HG02981 (cell line): ENCODE results near the gene DR1.
A peak's percentile ranks its signal among the peaks of the same experiment; 100 is the strongest.
"Not testable (repeated sequence)": the region's sequence is repeated elsewhere in the genome, so short reads cannot be mapped to it uniquely, and the experiment has no call there.

ENCODE experiments used
- ATAC-seq: cut with Tn5 transposase; IDR thresholded peaks from one replicate; pipeline ENCODE4 v1.9.1; 2021; ENCODE audit warnings: mild to moderate bottlenecking, moderate library complexity; ENCODE audit not compliant: unreplicated experiment

Gene DR1

DNA sequence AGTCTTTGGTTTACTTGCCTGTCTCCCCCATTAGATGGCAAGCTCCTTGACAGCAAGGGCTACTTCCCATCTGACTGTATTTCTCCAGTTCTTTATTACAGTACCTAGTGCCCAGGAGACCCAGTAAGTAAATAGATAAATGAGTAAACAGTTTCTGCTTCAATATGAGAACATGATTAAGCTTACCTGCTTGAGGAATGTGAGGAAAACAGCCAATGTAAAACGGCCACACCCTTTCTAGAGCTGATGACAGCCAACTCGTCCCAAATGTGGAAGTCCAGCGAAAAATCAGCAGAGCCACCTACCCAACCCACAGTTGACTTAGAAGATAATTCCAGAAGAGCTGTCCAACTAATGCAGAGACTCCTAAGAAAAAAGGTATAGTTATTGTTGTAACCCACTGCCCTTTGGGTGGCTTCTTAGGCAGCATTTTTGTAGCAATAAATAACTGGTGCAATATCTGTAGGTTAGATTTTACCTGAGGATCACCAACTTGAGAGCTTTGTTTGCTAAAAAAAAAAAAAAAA is 6.5 kb upstream of the DR1 start:
- no peak for ATAC-seq

DNA sequence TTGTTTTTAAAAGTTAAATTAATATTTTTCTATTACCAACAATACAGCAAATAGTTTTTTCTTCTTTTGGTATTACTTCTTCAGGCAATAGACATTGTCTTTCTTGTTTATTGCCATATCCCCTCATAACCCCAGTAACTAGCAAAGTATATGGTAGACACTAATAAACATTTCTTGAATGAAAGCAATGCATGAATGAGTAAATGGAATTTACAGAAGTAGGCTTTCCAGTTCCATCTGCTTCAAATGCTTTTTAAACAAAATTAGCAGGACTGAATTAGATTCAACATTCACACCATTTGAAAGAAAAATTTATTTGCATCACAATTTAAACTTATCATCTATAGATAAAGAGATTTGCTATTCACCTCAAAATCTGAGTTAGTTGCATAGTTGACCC is 5.6 kb upstream of the DR1 start:
- no peak for ATAC-seq

DNA sequence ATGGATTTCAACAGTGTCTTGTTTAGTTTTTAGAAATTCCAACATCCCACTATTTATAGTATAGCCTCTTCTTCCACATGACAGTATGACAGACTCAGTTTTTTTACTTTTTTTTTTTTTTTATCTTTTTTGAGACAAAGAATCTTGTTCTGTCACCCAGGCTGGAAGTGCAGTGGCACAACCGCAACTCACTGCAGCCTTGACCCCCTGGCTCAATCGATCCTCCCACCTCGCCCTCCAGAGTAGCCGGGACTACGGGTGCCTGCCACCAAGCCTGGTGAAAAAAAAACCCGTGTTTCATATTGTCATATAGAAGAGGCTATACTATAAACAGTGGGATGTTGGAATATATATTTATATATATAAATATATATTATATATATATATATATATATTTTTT is 1.2 kb upstream of the DR1 start:
- no peak for ATAC-seq

DNA sequence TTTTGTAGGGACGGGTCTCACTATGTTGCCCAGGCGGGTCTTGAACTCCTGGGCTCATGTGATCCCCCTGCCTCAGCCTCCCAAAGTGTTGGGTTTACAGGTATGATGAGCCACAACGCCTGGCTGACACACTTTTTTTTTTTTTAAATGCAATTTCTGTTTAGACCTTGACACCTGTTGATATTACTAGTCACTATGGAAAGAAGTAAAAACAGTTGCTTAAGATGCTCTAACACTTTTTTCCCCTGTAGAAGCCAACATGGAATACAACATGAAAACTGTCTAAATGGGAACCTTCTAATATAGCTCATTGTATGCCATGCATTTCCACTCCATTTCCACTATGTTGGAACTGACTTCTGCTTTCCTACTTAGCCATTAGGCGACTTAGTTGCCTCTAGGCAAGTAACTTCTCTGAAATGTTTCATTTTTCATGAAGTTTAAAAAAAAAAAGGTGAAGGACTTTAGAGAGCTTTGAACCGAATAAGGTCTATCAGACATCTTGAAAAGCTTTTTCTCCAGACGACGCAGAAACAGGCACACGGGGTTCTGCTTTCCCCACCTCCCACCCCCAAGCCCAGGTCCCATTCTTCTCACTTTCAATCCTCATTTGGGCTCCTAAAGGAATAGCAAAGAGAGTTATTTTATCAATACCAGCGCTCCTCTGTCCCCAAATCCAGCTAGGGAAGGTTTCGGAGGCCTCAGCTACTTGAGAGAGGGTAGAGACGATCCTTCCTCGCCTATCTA is 648 bp upstream of the DR1 start:
- ATAC-seq, result no peak

DNA sequence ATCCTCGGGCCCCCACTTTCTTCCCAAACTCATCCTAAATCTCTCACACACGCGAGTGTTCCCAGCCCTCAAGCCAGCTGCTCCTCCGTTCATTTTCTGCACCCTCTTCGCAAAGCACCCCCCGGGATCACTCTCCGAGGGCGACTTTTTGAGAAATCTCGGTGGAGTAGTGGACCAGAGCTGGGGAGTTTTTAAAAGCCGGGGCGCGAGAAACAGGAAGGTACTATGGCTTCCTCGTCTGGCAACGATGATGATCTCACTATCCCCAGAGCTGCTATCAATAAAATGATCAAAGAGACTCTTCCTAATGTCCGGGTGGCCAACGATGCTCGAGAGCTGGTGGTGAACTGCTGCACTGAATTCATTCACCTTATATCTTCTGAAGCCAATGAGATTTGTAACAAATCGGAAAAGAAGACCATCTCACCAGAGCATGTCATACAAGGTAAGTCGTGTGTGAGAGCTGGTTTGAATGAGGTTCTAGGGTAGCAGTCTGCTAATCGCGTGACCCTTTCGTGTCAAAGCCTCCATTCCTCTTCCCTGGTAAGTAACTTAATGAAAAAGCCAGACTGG is 800 bp downstream of the DR1 start:
- peak; percentile 28 for ATAC-seq

DNA sequence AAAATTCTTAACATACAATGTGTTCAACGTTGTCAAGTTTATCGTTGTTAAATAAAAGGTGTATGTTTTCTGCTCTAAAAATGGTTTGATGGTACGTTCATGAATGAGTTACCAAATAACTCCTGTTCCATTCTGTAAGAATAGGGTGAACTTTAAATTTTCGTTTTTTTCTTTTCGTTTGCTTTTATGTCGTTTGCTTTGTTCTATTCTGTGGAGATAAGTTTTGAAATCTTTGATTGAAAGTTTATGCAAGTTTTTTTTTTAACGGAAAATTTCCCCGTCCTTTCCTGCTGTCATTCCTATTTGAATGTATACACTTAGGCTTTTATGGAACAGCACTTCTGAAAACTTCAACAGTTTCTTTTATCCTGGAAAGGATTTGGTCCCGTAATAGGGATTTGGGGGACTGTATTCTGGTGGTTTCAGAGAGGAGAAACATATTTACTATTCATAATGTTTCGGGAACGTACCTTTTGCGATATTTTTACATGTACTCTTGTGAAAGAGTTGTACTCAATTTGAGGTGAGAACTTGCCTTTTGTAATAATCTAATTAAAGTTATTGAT is 1.7 kb downstream of the DR1 start:
- no peak for ATAC-seq

DNA sequence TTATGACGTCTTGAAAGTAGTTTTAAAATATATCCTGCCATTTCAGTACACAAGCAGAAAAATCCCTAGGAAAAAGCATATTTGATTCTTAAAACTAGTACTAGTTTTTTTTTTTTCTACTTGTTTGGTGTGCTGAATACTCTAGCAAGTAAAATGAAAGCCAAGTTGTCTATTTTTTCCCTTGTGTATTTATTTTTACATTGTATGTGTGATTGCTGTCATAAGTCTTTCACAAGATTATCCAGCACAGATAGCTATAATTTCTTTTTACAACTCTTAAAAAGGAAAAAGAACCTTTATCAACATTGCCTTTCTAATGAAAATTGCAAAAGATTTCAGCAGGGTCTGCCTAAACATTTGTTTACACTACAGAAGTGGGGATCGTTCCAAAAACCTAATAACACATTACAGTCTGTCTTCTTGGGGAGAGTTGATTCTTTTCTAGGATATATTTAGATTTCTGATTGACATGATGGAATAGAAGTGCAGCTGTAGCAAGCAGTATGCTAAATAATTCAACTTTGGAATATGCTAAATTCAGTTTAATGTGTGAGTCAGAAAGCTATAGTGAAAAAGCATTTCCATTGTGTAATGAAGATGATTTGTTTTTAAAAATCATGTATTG is 2.5 kb downstream of the DR1 start:
- ATAC-seq, result no peak

DNA sequence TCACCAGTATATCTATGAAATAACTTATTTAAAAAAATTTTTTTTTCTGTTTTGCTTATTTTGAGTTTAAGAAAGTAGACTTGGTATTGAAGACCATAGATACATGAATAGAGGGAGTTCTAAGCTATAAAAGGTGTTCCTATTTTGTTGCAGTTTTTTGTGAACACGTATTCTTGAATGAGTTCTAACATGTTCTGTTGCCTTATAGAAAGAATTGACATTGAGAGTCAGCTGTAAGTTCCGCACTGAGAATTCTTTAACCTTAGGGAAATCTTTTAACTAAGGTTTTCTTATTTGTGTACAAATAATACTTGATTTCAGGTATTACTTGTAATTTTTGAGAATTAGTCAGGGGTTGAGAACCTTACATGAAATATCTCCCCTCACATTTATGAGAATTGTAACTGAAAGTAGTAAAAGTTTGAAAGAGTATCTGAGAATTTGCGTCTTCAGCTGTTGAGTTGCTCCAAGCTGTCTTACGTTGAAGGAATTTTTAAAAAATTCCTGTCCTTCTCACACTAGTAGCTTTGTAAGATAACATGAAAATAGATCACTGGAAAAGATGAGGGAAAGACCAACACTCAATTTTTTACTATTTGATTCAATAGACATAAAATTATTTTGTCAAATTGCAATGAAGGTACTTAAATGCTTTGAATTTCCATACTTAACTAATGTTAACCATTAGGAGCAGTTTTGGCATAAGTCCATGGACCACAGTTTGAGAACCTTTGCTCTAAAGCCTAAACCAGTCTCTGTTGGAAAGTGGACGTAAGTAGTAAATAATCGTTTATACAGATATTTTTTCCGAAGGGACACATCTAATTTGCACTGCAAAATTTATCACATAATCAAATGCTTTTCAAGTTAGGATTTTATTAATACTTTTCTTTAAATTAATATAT is 3.8 kb downstream of the DR1 start:
- no peak for ATAC-seq

DNA sequence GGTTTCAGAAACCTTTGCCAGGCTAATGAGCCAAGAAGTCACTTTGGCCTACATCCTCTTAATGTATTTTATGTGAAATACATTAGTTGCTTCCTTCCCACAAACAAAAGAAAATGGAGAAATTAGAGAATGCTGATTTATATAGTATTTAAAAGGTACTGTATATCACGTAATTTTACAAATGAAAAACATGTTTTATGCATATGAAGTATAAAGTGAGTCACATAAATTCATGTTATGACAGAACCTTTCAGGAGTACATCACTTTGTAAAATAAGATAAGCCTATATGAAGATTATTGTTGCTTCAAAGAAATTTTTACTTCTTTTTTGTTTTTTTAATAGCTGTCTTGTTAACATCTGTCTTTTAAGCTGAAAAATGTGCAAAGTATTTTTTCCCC is 4.6 kb downstream of the DR1 start:
- ATAC-seq, result no peak

DNA sequence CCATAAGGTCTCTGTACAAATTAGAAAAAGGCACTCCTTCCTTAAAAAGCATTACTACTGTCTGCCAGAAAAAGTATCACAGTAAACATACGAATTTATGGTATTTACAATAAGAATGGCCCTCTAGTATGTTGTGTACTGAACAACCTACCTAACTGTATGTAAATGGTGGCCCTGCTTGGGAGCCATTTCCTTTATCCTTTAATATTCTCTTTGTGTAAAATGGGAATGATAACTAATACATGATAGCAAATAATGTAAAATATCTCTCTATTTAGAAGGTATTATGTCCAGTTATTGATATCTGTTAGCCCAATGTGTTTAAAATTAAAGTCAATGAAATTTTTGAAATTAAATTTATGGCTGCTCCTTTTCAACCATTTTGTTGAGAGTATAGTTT is 5.2 kb downstream of the DR1 start:
- ATAC-seq, result no peak

DNA sequence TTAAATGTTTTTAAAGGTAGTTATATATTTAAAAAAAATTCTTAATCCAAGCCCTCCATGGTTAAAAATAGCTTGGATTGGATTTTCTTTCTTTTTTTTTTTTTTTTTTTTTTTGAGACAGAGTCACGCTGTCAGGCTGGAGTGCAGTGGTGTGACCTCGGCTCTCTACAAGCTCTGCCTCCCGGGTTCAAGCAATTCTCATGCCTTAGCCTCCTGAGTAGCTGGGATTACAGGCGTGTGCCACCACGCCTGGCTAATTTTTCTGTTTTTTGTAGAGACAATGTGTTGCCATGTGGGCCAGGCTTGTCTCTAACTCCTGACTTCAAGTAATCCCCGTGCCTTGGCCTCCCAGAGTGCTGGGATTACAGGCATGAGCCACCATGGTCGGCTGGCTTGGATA is 5.6 kb downstream of the DR1 start:
- not testable (repeated sequence) for ATAC-seq

DNA sequence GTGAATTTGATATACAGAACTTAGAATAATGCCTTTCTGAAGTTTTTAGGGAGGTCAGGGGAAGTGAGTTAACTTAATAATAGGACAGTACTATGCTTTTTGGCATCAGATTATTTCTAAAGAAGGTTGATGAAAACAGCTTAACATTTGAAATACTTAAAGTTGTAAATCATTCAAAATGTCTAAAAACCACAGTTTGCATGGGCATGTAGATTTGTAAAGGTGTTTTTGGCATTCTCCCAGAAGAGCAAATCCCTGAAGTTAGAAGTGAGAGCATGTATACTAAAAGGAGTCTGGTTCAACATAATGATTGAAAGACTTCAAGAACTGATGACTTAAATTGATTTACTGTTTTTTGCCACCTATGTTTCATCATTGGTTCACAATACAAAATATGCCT is 6.7 kb downstream of the DR1 start:
- ATAC-seq, result no peak

DNA sequence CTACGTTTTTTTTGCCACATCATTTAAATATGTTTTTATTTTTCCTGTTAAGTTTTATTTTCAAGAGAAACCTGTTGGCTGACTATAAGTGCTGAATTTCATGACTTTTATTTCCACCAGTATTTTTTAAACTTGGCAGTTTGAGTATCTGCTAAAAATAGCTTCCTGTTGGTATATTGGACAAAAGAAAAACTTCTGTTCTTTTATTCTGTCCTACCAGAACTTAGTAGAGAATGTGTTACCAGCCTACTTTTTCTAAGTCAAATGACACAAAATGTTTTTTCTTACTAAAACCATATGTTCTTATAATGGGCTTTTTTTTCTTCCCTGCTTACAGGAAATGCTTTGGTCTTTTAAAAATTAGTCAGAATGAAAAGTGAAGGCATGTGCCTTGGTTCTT is 7.6 kb downstream of the DR1 start:
- ATAC-seq, result no peak

DNA sequence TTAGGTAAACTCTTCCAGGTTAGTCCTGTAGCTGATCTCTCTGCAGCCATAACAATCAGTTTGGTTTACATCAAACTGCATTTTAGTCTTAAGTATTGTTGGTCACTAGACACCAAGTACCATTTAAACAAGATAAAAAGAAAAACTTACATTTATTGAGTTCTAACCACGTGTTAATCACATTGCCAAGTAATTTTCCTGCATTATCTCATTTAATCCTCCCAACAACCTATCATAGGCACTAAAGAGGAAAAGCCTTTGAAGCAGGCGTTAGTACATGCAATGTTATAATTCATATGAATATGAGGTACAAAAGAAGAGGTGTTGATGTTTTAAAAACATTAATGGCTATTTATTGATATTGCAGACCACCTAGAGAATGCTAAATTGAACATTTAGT is 9.0 kb downstream of the DR1 start:
- no peak for ATAC-seq

DNA sequence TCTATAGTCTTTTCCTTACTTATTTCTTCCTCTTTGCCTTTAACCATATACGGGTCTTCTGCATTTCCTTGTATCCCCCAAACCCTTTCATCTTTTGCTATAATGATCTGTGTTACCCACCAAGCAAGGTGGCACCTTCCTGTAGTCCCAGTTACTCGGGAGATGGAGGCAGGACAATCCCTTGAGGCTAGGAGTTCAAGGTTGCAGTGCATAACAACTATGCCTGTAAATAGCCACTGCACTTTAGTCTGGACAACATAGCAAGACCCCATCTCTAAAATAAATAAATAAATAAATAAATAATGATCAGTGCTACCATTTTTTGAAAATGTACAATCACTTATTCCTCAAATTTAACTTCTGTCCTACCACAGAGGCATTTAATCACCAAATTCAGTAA is 11.5 kb downstream of the DR1 start:
- no peak for ATAC-seq

DNA sequence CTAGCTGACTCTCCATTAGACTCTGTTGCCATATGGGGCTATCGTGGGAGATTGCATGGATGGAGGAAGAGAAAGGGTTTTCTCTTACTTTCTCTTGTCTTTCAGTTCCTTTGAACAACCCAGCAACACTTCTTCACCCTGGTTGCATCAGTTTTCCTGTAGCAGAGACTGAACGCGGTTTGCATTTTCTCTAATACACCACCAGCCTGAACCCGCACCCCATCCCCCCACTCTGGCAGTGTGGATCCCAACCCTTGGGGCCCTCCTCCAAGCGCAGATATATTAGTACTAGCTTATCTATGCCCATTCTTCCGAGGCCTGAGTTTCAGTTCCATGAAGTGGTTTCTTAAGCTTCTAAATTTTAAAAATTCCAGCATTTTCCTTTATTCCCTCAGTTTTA is 12.6 kb downstream of the DR1 start:
- no peak for ATAC-seq

DNA sequence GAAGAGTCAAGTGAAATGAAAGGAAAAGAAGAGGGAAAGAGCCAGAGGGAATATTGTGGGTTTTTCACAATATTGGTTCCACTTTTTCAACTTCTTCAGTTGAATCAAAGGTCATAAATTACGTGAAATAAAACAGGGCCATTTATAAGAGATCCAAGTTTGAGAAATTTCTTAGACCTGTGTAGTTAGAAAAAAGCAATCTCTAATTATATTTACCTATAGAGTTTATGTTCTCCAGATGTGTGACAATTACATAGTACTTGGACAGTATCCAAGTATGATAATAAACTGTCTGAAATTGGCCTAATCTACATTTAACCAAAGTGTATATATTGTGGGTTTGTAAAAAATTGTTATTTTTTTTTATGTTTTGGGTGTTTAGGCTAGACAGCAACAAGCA is 14.4 kb downstream of the DR1 start:
- no peak for ATAC-seq

DNA sequence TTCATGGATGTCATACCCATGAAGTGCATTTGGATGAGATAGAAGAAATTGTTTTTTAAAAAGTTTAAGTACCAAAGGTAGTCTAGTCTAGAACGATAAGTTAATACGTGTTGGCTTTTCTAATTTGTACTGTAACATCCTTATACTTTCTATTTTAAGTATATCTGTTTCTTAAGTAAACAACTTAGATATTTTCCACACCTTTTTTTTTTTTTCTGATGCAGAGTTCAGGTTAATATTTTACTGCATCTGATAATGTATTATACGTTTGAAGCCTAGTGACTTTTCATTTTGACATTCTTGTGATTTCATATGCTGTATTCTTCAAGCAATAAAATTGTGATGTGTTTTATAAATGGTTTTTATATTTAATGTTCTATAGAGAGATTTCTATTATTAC is 16.5 kb downstream of the DR1 start:
- ATAC-seq, result no peak

DNA sequence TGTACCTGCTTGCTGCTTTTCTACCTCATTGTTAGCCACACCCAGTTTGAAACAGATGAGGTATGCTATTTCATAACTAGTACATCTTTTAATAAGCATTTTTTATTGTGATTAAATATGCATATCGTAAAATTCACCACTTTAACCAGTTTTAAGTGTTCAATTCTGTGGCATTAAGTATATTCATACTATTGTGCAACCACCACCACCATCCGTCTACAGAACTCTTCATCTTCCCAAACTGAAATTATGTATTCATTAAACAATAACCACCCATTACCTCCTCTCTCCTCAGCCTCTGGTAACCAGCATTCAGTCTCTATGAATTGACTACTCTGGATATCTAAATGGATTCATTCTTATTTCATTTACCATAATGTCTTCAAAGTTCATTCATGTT is 20.1 kb downstream of the DR1 start:
- no peak for ATAC-seq

DNA sequence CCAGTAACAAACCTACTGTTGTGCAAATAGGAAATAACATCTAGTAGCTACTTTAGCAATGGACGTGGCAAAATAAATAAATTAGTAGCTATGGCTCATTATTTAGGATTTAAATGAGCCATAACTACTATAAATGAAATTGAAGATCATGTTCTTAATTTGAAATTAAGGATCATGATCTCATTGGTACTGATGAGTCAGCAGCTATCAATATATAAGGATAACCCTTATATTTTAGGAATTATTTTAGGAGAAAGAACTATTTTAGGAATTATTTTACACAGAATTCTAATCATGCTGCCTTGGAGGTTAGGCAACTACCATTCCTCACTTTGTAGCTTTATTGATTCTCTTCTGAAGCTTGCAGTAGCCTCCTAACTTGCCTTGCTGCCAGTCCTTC is 24.0 kb downstream of the DR1 start:
- no peak for ATAC-seq
